GM18507 (cell line): Measurements from ENCODE around the gene DACT1.
A peak's percentile ranks its signal among the peaks of the same experiment; 100 is the strongest.

ENCODE experiments used
- DNase-seq: peaks from one replicate; pipeline ENCODE4 v3.0.0; 2011; ENCODE audit warnings: low read depth; ENCODE audit not compliant: insufficient read length; ENCODE audit errors: extremely low spot score
- FAIRE-seq: peaks from 2 replicates; lab custom pipeline; 2011; peaks lifted over from hg19 to GRCh38; lab: Jason Lieb, UNC

The DACT1 gene

DNA sequence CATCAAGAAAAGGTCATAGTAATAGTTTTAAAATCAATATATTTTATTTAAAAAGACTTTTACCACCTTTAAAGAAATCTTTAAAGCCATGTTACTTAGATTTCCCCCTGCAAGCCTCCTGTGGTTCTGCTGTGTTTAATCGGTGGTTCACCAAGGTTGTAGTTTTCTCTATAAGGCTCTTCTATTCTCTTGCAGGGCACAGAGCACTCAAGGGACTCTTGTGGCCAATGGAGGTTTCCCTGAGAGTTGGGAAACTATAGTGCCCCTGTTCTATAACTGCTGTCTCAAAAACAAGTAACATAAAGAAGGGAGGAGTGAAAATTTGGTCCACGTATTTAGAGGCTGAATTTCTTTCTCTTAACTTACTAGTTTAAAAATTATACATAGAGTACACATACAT is 25.0 kb downstream of the DACT1 start:
- FAIRE-seq = no peak
- no peak for DNase-seq

DNA sequence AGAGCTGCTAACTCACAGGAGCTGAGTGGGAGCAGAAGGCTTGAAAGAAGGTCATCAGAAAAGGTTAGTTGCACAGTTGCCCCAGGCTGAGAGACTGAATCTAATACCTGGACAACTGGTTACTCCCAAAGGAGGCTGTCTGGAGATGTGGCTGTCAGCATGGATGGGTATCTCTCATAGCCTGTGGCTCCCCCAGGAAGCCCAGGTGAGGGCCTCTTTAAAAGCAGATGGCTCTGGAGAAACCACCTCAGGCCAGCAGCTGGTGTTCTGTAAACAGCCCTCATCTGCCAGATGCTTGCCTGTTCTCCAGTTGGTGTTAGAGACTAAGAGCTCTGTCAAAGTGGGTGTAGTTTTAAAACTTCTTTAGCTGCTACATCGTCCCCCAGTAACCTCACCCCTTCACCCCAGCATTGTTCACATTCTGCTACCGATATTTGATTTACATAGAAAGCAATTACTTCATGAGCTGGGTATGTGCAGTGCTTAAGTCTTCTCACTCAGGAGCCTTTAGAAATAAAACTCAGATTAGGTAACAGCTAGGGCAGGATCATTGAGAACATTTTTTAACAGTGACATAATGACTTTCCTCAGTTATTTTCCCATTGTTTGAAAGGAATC is 25.8 kb downstream of the DACT1 start:
- FAIRE-seq = no peak

DNA sequence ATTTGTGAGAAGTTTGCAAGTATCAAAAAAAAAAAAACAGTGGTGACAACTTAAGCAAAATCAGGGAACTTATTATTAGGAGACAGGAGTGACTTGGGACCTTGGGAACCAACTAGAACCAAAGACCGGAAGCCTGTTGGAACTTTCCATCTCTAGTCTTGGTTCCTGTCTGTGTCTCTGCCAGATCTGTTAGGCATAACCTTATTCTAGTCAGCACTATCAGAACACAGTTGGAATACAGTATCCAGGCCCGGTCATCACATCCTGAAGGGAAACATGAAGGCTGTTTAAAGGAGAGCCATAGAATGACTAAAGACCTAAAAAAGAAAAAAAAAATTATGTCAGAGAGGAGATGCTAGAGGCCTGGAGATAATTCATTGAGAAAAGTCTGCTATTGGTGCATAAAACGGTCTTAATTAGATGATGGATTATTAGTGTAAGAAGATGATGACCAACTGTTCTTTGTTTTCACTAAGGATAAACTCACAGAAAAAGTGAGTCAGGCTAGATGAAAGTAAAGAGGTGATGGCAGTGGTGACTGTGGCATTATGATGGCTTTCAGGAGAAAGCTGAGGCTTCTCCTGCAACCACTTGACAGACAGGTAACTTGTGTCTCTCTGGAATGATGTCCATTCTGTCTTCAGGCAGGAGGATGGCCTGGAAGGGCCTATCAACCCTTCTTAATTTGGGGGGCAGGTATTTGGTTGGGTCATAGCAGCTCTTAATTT is 28.2 kb downstream of the DACT1 start:
- DNase-seq = no peak
- FAIRE-seq = peak; percentile 39

More for the DNA sequence above, 25.8 kb downstream of the DACT1 start:
- no peak for DNase-seq

DNA sequence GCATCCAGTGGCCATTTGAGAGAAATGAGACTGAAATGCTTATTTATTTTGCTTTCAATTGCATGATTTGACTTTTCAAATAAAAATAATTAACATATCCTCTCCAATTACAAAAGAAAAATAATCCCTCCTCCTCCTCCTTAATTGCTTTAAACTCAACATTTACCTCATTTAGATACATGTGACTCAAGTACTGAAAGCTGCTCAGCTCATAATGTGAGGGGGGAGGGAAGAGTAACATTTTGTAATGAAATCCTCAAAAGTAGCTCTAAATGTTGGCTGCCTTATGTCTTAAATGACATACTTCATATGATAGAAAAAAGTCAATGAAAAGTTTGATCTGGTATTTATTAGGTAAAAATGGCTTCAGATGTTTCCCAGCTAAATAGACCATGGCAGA is 29.0 kb downstream of the DACT1 start:
- DNase-seq = no peak
- FAIRE-seq = no peak

DNA sequence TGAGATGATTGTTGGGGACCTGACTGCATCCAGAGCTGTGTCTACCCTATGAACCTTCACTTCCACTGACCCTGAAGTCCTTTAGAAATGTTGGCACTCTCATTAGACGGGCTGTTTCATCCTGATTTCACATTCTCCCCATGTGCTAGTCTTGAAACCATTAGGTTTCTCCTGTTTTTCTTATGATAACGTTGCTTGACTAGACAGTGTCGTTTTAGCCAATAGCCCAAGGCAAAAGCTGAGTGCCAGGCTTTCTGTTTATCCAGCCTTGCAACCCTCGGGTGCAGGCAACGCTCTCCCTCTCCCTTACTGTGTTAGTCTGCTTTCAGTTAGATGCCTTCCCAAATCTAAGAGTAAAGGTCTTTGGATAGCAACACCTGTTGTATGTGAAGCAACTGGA is 30.1 kb downstream of the DACT1 start:
- FAIRE-seq = no peak
- DNase-seq = no peak

DNA sequence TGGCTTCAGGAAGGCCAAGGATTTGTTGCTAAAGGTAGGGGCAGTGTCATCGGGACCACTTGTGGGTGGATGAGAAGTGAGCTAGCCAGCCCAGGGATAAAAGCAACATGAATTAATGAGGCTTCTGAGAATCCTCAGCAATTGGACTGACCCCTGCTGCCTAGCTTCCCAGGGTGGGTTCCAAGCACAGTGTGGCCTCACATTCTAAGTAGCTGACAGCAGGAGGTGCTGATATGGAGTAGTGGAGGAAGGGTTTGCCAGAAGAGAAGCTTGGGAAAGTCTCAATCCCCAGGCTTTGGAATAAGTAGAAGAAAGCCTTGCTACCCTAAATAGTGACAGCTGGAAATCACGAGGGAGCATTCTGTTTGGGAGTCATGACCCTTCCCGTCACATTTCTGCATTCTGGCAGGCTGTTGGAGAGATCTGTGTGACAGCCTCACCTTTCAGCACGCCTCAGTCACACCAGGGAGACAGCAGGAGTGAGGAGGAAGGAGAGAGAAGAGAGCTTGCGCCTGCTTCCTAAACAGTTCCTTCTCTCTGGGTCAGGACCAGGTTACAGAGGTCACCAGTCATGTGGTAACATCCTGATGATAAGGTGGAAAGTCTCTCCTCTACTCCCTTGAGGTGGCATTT is 31.2 kb downstream of the DACT1 start:
- FAIRE-seq (no peak), DNase-seq (no peak)

DNA sequence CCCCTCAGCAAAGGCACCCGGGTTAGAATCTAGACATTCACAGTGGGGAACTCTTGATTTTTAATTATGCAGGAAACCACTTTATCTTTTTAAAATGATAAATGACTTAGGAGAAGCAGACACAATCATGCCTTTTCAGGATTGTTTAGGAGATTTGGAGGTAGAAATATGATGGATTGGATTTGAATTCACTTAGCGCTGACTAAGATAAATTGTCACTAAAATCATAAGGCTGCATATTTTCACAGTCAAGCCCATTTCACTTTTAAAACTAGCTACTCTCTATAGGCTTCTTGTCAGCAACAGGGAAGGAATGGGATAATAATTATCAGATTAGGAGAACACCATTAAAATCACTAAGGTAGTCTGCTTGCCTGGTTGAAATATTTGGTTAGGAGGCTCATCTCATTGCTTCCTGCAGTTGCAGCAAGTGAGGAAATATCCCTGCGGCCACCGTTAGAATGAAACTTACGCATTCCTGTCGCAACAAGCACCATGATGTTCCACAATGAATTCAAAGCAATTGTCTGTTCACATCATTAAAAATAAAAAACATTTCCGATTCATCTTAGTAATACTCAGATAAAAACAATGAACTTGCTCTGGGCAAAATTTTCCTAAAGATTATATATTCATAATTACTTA is 31.9 kb downstream of the DACT1 start:
- DNase-seq = no peak
- no peak for FAIRE-seq

DNA sequence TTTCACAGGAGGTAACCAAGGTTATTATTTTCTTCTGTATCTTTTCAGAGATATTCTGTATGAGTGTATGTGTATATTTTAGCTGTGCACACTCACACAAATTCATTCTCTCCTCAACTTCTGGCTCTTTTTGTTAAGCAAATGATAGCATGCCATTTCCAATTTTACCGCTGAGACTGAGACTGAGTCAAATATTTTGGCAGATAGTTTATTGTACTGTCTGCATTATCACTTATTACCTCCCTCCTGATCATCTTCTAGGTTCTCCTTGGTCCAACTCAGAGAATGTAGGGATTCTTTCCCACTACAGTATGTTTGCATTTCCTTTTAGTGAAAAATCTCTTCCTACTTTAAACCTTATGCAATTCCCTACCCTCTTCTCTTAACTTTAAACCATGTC is 33.3 kb downstream of the DACT1 start:
- DNase-seq = no peak
- no peak for FAIRE-seq

DNA sequence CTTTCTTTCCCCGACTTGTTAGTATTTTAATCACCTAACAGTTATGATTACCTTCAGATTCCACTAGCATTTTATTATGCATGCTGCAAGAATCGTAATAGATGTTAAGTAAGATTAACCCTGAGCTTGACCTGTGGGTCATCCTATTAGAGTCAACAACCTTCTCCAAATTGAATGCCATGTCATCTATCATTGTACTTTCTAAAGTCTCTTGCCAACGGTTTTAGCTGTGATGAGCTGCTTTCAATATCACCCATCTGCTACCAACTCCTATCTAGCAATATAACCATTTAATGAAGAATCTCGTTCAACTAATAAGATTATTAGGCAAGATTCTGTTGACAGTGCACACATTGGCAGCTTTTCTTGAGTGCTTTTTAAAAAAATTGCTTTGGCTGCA is 33.7 kb downstream of the DACT1 start:
- no peak for FAIRE-seq
- no peak for DNase-seq

DNA sequence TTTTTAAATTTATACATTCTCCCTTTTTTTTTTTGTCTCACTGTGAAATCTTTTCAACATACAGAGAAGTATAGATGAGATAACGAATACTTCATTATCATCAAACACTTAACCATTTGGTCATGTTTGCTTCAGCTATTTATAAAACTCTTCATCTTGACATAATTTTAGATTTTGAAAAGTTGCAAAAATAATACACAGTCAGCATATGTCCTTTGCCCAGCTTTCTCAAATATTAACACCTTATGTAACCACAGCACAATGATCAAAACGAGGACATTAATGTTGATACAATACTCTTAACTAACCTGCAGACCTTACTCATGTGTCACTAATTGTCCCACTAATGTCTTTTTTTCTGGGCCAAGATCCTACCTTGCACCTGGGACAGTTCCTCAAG is 36.0 kb downstream of the DACT1 start:
- FAIRE-seq = no peak
- DNase-seq = no peak

DNA sequence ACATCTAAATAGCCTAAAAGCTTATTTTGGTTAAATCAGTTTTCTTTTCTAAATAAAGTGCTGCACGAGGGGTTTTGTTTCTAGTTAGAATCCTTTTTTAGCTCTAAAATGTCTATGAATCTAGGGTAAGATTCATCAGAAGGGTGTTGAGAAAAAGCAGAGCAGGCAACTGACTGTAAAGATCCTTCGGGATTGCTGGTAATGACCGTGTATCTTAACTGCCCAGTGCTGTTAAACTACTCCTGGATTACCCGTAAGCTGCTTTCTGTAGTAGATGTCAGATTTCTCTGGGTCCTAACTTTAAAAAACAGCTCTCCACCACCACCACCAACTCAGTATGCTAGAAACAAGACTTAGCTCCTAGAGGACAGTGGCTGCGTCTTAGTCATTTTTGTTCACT is 39.2 kb downstream of the DACT1 start:
- FAIRE-seq (no peak), DNase-seq (no peak)

DNA sequence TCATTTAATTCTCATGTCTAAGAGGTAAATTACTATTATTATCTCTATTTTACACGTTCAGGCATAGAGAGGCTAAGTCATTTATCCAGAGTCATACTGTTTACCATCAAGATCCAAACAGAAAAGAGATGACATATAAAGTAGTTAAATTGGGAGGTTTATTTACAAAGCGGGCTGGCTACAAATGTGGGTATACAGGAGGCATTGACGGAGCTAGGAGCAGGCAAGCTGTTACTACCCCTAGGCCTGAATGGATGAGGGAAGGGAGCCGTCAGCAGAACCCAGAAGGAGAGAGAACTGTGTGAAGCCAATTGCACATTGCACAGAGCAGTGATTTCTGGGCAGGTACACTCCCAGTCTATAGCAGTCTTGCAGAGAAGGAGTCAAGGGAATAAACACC is 39.8 kb downstream of the DACT1 start:
- no peak for FAIRE-seq
- no peak for DNase-seq

DNA sequence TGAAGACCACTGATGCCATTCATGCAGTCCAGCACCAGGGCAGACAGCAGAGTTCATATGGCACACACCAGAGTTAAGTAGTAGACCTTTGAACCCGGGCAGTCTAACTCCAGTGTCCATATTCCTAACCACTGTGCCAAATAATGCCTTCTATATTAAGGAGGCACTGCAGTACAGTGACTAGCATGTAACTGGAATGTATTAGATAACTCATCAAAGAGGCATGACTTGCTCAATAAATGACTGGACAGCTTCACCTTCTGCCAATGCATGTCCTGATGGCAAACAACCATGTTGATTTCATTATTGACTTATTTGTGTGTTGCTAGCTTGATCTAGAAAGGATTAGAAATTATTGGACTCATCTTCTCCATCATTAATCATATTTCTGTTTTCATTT is 40.2 kb downstream of the DACT1 start:
- DNase-seq = no peak
- FAIRE-seq = no peak

DNA sequence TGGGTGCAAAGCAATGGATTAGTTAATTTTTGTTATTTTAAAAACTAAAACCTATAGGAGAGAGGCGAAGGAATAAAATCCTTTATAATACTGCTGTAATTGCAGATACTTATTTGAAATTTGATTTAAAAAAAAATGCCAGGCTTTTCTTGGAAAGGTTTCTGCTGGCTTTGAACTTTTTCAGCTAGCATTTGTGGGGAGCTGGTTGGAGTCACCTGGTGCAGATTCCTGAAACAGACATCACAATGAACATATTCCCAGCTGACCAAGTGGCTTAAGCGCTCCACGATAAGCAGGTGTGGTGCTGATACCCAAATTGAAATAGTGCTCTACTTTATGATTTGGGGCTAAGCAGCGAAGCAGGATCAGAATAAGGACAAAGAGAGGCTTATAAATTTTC is 42.9 kb downstream of the DACT1 start:
- FAIRE-seq (no peak), DNase-seq (no peak)

DNA sequence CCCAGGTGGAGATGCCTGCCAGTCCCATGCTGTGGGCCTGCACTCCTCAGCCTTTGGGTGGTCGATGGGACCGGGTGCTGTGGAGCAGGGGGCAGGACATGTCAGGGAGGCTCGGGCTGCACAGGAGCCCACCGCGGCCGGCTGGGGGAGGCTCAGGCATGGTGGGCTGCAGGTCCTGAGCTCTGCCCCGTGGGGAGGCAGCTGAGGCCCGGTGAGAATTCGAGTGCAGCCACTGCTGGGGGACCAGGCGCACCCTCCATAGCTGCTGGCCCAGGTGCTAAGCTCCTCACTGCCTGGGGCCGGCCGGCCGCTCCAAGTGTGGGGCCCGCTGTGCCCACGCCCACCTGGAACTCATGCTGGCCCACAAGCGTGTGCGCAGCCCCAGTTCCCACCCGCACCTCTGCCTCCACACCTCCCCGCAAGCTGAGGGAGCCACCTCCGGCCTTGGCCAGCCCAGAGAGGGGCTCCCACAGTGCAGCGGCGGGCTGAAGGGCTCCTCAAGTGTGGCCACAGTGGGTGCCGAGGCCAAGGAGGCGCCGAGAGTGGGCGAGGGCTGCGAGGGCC is 49.6 kb downstream of the DACT1 start:
- no peak for FAIRE-seq
- no peak for DNase-seq

DNA sequence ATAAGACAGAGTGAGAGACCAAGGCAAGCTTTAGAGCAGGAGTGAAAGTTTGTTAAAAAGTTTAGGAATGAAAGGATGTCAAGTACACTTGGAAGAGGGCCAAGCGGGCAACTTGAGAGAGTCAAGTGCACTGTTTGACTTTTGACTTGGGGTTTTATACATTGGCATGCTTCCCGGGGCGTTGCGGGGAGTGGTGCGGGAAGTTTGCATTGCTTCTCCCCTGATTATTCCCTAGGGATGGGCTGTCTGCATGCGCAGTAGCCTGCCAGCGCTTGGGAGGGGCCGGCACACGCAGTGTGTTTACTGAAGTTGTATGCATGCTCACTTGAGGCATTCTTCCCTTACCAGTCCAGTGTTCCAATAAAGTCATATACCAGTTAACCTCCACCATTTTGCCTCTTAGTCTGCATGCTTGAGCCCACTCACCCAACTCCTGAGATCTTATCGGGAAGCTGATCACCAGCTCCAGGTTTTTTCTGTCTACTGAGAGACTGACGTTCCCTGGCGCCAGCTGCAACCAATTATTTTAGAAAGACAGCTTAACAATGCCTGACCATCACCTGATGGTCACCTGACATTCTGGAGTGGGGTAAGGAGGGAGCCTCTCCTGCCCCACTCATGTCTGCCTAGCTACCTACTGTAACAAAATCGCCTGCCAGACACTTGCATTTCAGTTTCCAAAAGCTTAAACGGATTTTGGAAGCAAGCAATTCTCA is 53.2 kb downstream of the DACT1 start:
- FAIRE-seq (no peak), DNase-seq (no peak)

DNA sequence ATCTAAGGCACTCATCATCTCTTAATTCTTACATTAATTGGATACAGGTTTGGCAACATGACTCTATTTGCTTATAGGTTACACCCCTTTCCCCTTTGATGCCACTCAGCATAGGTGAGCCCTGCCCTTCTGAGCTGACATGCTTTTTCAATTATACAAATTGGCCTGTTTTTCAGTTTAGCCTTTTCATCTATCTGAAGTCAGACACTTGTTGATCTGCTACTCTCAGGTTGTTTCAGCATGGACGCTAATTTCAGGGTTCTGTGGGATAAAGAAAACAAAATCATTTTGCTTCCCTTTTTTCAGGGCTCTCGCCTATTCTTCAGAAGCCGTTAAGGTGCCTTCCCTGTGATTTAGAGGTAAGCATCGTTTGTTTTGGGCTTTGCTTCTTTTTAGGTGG is 55.3 kb downstream of the DACT1 start:
- DNase-seq (no peak), FAIRE-seq (no peak)

DNA sequence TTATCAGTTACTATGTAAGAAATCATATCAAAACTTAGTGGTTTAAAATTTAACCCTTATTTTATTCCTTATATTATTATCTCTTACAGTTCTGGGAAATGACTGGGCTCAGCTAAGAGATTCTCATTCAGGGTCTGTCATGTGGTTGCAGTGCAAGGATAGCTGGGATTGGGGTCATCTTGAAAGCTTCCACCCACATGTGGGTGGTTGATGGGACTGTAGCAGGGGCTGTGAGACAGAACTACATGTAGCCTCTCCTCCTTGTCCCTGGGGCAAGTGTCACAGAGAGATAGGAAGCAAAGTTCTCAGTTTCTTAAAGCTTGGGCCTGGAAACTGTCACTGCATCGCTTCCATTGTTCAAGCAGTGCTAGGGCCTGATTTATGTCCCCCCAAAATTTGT is 57.8 kb downstream of the DACT1 start:
- no peak for FAIRE-seq
- DNase-seq = no peak

DNA sequence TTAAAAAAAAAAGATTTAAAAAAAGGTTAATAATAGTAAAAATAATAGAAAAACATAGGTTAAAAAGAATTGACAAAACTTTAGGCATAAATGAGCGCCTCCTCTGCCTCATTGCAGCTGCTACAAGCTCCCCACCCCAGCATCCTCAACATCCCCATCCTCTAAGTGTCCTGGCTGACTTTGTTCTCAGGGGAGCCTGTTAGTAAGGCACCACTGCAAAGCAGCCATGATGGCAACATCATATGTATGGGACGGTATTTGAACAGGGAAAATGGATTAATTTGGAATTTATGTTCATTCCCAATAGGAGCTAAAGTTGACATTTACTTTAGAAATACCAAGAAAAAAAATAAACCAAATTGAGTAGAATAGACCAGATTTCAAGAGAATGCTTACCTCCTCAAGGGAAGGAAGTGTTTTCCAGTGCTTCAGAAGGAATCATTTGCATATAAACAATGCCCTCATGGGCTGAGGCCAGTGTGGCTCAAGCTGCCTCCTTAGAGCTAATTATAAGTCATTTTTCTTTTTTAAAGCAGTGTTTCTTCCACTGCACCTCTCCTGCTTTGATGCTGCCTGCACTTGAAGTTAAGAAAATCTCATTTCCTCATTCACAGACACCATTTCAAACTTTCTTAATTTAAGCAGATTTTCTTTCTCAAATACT is 59.6 kb downstream of the DACT1 start:
- DNase-seq (no peak), FAIRE-seq (no peak)
